ENCODE results near the gene CEP152. TPM values are rescaled to one million over a fixed set of nuclear protein-coding genes. Genes with fewer than 3 reads are reported as not detected.

Gene CEP152
- total RNA-seq, 1 experiment from 2014 or later = 13.9 TPM

DNA sequence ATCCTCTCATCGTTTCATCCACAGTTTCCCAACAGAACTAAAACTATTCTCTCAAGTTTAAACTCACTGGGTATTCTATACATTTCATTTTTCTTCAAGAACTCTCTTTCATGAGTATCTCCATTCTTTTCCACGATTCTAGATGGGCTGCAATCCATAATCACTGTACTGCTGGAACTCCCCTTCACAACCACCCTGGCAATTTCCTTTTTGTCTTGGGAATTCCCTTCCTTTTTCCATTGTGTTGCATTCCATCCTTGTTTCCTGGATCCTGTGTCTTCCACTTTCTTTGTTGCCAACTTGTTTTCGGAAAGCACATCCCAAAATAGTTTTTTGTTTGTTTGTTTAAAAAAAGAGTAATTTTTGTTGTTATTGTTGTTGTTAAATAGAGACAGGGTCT lies 98.3 kb downstream of the CEP152 start:
- in situ Hi-C loops (cut with HindIII; ENCODE audit: low pct_unique_long_range_greater_than_20kb, low sequenced_read_pairs) = no loop called here
- H3K4me1 ChIP-seq (ENCODE audit: control insufficient read depth, insufficient read depth, low read length) = no peaks in the 10 kb centered on the region
- H3K27ac ChIP-seq (ENCODE audit: low read length) = no peak overlapping the region
- DNase-seq (ENCODE audit: low read depth, low spot score) (no peak), ATAC-seq (no peak)
- H3K27me3 ChIP-seq (ENCODE audit: control insufficient read depth, insufficient read depth, low read length) = no peaks in the 10 kb centered on the region
- ChIA-PET CTCF (no interaction called here), POLR2A (interaction anchor here (0.6 kb wide), 1 partner anchor 76 kb away, joined by 3 read pairs; no protein-coding TSS in a partner anchor)
- no peak for TF ChIP-seq SIN3A (IDR thresholded peaks at IDR 0.05; ENCODE audit: borderline replicate concordance, insufficient read depth, low read depth, low read length)
- TF ChIP-seq TCF7L2 (IDR thresholded peaks at IDR 0.05; ENCODE audit: low read depth, low read length) = no peak
- TF ChIP-seq, protein P1, sequence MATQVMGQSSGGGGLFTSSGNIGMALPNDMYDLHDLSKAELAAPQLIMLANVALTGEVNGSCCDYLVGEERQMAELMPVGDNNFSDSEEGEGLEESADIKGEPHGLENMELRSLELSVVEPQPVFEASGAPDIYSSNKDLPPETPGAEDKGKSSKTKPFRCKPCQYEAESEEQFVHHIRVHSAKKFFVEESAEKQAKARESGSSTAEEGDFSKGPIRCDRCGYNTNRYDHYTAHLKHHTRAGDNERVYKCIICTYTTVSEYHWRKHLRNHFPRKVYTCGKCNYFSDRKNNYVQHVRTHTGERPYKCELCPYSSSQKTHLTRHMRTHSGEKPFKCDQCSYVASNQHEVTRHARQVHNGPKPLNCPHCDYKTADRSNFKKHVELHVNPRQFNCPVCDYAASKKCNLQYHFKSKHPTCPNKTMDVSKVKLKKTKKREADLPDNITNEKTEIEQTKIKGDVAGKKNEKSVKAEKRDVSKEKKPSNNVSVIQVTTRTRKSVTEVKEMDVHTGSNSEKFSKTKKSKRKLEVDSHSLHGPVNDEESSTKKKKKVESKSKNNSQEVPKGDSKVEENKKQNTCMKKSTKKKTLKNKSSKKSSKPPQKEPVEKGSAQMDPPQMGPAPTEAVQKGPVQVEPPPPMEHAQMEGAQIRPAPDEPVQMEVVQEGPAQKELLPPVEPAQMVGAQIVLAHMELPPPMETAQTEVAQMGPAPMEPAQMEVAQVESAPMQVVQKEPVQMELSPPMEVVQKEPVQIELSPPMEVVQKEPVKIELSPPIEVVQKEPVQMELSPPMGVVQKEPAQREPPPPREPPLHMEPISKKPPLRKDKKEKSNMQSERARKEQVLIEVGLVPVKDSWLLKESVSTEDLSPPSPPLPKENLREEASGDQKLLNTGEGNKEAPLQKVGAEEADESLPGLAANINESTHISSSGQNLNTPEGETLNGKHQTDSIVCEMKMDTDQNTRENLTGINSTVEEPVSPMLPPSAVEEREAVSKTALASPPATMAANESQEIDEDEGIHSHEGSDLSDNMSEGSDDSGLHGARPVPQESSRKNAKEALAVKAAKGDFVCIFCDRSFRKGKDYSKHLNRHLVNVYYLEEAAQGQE (IDR thresholded peaks at IDR 0.05; ENCODE audit: insufficient read depth in 1 of 2, low read depth in 2 of 2, low read length in 1 of 2) = no peak
- no peak for TF ChIP-seq POLR2AphosphoS5 (IDR thresholded peaks at IDR 0.05; ENCODE audit: low read depth, low read length)
- TF ChIP-seq, protein P2, sequence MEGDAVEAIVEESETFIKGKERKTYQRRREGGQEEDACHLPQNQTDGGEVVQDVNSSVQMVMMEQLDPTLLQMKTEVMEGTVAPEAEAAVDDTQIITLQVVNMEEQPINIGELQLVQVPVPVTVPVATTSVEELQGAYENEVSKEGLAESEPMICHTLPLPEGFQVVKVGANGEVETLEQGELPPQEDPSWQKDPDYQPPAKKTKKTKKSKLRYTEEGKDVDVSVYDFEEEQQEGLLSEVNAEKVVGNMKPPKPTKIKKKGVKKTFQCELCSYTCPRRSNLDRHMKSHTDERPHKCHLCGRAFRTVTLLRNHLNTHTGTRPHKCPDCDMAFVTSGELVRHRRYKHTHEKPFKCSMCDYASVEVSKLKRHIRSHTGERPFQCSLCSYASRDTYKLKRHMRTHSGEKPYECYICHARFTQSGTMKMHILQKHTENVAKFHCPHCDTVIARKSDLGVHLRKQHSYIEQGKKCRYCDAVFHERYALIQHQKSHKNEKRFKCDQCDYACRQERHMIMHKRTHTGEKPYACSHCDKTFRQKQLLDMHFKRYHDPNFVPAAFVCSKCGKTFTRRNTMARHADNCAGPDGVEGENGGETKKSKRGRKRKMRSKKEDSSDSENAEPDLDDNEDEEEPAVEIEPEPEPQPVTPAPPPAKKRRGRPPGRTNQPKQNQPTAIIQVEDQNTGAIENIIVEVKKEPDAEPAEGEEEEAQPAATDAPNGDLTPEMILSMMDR (IDR thresholded peaks at IDR 0.05) = no peak
- H3K4me3 ChIP-seq (ENCODE audit: low read depth in 2 of 2, low read length in 2 of 2) = no peak overlapping the region
- intact Hi-C loops (cut with micrococcal nuclease; ENCODE audit: unreplicated experiment) = no loop called here
- BruUV-seq (replicated peaks) = no TSS peak
- H3K36me3 ChIP-seq (ENCODE audit: control insufficient read depth, insufficient read depth, low read length) = no peaks in the 10 kb centered on the region
- no peaks in the 10 kb centered on the region; the same call in 1 of the 2 replicates for H3K9me3 ChIP-seq (ENCODE audit: control insufficient read depth, insufficient read depth, low read depth, low read length)

- H3K27me3 ChIP-seq (ENCODE audit: control insufficient read depth, insufficient read depth, low read length) = no peaks in the 10 kb centered on the region
- POLR2A ChIA-PET = no interaction called here
- no peak for TF ChIP-seq SIN3A (IDR thresholded peaks at IDR 0.05; ENCODE audit: borderline replicate concordance, insufficient read depth, low read depth, low read length)
- TF ChIP-seq POLR2AphosphoS5 (IDR thresholded peaks at IDR 0.05; ENCODE audit: low read depth, low read length) = no peak
- TF ChIP-seq, protein P1 (IDR thresholded peaks at IDR 0.05; ENCODE audit: insufficient read depth in 1 of 2, low read depth in 2 of 2, low read length in 1 of 2) = no peak
- no peak for TF ChIP-seq TCF7L2 (IDR thresholded peaks at IDR 0.05; ENCODE audit: low read depth, low read length)
- TF ChIP-seq, protein P2 (IDR thresholded peaks at IDR 0.05) = no peak
- no peak overlapping the region for H3K4me3 ChIP-seq (ENCODE audit: low read depth in 2 of 2, low read length in 2 of 2)
- H3K36me3 ChIP-seq (ENCODE audit: control insufficient read depth, insufficient read depth, low read length) = no peaks in the 10 kb centered on the region
- H3K9me3 ChIP-seq (ENCODE audit: control insufficient read depth, insufficient read depth, low read depth, low read length) = no peaks in the 10 kb centered on the region; the same call in 1 of the 2 replicates
- CTCF ChIA-PET = no interaction called here
- no peak for ATAC-seq
- in situ Hi-C loops (cut with HindIII; ENCODE audit: low pct_unique_long_range_greater_than_20kb, low sequenced_read_pairs) (no loop called here), intact Hi-C loops (cut with micrococcal nuclease; ENCODE audit: unreplicated experiment) (no loop called here)
- H3K27ac ChIP-seq (ENCODE audit: low read length) = no peak overlapping the region
- DNase-seq (ENCODE audit: low read depth, low spot score) = no peak
- no peaks in the 10 kb centered on the region for H3K4me1 ChIP-seq (ENCODE audit: control insufficient read depth, insufficient read depth, low read length)
- BruUV-seq (replicated peaks) = no TSS peak
These were observed 99.8 kb downstream of the CEP152 start for GRCh38 chr15:48710952-48711495.
